ENCODE measurements around the gene SLC22A15.
"Not testable (repeated sequence)": the region's sequence is repeated elsewhere in the genome, so short reads cannot be mapped to it uniquely, and the experiment has no call there.

Gene SLC22A15

DNA sequence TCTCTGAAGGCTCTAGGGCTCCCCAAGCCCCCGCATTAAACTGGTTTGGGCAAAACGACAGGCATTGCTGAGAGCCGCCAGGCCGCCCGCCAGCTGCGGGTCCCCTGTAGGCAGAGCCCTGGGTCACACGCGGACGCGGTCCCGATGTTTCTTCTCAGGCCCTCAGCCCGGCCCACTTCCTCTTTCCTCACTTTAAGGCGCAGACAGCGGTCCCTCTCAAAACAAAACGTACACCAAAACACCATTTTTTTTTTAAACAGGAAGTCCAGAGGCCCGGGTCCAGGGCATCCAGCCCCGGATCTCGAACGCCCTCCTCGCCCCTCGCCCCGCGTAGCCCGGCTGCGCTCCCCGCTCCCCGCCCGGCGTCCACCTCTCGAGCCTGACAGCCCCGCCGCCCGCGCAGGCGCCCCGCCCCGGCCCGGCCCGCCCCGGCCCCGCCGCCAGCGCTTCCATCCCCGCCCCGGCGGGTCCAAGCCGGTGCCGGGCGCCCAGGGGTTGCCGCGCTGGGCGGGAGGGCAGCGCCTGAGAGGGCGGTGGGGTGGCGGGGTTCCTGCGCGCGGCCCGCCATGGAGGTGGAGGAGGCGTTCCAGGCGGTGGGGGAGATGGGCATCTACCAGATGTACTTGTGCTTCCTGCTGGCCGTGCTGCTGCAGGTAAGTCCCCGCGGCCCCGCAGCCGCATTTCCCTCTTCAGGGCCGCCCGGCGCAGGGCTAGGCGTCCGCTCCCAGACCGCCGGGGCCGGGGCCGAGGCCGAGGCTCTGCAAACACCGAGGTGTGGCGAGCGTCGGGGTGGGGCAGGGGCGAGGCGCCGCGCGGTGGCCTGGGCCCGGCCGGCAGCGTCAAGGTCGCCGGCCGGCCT lies at the start of gene SLC22A15:
TSS of gene SLC22A15 (plus strand) at position 452 of the 859 bp plus-strand sequence. CDS start at position 567, 115 bp downstream.
- DNase-seq: peak in 1 of 2 donors; percentile 80

DNA sequence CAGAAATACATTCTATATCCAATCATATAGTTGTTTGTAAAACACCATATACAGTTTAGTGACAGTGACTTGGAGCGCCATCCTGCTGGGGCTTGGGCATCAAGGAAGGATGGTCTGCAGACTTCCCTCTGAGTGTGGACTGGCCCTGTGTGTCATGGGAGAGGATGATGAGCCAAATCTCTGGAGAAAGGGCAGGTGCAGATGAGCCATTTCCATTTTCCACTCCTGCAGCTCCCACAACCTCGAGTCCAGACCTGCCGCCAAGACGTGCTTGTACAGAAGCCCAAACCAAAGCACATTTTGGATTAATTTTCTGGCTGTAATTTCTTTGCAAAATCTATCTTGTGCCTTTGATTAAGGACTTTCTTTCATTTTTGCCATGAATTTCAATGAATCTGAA lies 48.3 kb upstream of the SLC22A15 start:
- DNase-seq: no peak

DNA sequence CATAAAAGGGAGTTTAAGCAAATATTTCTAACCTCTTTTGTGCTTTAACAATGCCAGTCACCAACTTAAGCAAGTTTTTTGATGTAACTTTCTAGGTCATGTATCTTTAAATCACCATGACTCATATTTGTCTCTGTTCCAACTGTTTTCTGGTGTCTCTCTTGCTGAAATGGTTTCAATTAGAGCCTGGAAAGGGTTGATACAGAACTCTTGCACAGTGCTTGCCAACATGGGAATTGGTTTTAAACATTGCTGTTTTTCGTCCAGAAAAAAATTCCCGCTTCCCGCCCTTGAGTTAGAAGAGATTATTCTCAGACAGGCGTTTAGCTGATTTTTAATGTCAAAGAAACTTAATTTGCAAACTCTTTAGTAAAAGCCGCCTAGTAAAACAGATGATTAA lies 46.4 kb upstream of the SLC22A15 start:
- no peak for DNase-seq

DNA sequence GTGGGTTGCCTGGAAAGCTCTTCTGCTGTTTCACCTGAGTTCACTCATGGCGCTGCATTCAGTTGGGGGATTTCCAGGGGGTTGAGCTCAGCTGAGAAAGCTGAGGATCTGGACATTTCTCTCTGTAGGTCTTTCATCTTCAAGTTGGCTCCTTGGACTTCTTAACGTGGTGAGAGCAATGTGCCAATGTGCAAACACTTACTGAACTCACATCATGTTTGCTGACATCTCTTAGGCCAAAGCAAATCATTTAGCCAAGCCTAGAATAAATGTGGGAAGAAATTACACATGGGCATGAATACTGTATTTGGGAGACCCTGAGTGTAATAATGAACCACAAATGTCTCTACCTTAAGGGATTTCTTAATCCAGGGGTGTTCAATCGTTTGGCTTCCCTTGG lies 42.7 kb upstream of the SLC22A15 start:
- DNase-seq: no peak

DNA sequence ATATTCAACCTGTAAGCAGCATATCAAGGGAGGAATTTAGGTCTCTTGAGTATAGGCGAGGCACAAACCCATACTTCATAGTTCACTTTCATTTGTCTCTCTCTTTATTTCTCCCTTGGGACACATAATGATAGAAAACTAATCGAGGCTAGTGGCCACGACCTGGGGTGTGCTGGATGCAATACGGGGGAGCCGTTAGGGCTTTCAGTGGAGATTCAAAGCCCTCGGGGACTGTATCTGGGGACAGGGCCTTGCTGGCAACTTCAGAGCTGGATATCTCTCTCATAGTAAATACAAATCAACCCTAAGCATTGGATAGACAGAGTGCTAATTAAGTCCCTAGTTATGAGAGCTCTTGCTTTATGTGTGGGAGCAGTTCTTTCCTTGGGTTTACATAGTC lies 36.9 kb upstream of the SLC22A15 start:
- no peak for DNase-seq

DNA sequence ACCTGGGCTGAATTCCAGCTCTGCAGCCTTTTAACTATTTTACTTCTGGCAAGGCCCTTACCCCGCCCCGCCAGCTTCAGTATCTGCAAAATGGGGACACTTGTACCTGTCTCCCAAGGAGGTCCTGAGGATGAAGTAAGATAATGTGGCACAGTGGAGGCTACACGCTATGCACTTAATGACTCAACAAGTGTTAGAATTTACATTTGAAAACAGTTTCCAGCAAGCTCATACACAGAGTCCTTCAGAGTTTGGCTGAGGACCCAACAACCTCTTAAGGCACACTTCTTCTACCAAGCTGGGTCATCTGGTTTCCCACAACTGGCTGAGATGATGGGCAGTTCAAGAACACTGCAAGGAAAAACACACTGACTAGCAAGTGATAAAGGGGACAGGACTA lies 30.2 kb upstream of the SLC22A15 start:
- DNase-seq: no peak

DNA sequence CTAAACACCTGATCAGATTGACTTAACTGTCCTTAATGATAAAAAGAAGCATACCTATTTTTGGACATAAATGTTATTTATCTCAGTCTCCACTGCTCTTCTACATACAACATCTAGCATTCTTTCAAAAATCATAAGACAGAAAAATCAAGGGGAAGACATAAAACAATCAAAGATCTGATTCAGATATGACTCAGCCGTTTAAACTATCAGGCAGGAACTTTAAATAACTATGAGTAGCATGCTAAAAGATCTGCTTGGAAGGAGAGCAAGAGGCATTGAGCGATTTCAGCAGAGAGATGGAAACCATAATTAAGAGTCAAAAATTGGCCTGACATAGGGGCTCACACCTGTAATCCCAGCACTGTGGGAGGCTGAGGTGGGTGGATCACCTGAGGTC lies 27.2 kb upstream of the SLC22A15 start:
- no peak for DNase-seq

DNA sequence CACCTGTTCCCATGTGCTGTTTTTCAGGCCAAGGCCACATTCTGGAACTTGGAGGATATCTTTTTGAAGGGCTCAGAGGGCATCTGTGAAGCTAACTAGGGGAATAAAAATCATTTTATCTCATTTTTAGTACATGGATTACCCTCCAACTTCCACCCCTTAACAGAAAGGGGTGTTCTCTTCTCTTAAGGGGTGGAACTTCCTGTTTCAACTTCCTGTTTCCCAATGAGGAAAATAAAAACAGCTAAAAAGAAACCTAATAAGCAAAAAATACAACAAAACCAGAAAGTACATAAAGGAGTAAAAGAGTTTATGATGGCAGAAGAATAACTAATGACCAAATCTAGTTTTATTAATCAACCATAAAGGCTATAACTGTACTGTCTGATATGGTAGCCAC lies 24.8 kb upstream of the SLC22A15 start:
- no peak for DNase-seq

DNA sequence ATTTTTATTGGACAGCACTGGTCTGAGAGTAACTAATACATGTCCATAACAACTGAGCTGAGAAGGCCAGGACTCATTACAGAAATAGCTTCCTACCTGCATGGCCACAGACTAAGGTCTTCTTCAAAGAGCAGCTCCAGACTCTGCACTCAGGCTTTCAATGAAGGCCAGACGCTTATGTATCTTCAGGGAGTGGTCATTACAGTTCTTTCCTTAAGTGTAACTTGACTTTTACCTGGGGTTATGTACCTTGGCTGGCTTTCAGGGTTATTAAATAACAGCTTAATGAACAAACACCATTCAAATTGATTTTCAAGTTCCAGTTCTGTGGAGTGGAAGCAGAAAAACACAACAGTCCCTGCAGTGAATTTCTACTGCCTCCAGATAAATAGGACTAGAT lies 23.8 kb upstream of the SLC22A15 start:
- DNase-seq: no peak

DNA sequence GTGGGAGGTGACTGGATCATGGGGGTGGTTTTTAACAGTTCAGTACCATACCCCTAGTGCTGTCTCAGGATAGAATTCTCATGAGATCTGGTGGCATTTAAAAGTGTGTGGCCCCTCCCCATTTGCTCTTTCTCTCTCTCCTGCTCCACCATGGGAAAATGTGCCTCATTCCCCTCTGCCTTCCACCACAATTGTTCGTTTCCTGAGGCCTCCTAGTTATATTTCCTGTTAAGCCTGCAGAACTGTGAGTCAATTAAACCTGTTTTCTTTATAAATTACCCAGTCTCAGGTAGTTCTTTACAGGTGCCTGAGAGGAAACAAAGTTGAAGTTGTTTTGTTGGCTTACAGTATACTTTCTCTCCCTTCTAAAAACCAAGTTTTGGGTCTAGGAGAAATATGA lies 23.1 kb upstream of the SLC22A15 start:
- DNase-seq: no peak

DNA sequence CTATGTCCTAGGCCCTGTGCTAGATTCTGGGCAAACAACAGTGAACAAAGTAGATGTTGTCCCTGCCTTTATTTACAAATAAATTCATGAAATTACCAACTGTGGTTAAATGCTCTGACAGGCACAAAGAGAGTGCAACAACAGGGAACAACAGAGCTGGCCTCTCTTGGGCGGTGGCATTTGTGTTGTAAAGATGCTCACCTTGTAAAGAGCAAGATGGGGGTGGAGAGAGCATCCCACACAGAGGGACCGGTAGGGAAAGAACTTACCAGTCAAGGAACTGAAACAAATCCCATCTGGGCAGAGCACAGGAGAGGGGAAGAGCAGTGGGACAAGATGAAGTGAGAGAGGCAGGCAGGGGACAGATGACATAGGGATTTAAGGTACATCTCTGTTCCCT lies 21.6 kb upstream of the SLC22A15 start:
- DNase-seq: no peak

DNA sequence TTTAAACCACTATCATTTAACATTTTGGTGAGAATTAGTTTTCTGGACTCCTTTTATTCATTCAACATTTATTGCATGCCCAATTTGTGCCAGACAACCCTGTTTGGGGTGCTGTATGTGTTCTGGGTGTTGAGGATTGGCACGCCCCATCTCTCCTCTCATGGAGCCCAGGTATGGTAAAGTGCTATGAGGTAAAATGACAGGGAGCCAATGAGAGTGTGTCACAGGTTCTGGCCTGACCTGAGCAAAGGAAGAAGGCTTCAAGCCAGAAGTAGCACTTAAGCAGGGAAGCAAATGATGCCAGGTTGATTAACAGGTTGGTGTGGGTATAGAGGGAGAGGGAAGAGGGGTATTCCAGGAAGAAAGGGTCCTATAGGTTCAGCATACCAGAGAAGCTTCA lies 21.1 kb upstream of the SLC22A15 start:
- DNase-seq: no peak

DNA sequence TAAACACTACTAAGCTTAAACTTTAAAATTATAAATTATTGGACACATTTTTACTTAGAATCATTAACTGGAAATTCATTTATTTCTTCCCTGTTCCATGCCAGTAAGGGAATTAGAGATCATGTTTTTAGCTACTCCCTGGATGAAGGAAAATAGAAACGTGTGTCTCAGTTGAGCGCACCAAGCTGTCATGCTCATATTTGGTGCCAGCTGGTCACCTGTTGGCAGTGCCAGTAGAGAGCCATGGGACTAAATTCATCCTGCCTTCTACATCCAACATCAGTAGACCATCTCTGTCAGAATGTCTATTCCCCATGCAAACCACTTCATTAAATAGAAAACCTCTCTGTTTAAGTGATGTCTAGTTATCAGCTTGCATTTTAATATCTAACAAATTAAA lies 17.4 kb upstream of the SLC22A15 start:
- no peak for DNase-seq

DNA sequence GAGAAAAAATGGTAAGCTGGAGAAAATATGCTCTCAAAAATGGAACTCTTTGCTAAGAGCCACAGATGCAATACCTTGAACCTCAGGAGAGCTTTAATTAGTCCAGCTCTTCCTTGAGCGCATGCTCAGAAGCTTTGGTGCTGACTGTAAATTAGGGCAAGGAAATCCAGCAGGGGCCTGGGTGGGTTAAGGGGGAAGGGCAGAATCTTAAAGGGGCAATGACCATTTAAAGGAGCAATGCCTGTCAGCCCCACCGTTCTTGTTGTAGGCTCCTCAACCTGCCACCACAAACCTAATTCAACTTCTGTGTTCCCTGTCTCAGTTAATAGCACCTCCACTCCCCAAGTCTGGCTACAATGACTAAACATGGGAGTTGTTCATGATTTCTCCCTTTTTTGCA lies 6.8 kb upstream of the SLC22A15 start:
- DNase-seq: no peak

DNA sequence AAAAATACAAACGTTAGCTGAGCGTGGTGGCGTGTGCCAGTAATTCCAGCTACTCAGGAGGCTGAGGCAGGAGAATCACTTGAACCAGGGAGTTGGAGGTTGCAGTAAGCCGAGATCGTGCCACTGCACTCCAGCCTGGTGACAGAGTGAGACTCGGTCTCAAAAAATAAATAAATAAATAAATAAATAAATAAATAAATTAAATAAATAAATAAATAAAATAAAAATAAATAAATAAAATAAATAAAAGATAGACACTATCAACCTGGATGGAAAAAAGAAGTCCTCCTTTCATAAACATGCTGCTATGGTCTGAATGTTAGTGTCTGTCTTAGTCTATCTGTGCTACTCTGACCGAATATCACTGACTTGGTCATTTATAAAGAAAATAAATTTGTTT lies 4.5 kb upstream of the SLC22A15 start:
- not testable (repeated sequence) for DNase-seq

DNA sequence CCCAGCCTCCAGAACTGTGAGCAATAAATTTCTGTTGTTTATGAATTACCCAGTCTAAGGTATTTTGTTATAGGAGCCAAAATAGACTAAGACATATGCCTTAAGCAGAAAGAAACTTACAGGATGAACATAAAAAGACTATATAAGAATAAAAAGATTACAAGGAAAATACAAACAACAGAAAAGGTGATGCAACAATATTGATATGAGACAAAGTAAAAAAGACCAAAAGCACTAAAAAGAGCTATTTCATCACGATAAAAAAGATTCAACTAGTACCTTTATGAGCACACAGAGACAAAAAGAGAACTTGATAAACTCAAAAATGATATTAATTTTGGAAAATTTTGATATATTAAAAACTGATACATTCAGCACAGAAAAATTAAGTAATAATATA lies 3.2 kb upstream of the SLC22A15 start:
- no peak for DNase-seq

DNA sequence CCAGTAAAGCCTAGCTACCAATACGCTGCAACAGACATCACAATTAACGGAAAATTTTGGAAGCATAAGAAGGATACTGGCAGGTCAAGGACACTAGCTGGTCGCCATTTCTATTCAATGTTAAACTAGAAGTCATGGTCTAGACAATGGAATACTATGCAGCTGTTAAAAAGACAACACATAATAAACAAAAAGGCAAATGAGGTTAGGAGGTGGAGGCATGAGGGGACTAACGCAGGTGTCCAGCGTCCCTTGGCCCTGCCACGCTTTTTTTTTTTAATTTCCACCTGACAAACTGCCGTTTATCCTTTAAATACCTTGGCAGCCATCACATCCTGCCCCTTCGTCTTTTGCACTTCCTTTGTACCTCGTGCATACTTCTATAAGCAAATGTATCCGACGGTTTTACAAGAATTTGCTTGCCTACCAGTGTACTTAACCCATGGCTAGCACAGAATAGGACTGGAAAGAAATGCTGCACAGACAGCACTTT lies 698 bp upstream of the SLC22A15 start:
- DNase-seq: no peak

DNA sequence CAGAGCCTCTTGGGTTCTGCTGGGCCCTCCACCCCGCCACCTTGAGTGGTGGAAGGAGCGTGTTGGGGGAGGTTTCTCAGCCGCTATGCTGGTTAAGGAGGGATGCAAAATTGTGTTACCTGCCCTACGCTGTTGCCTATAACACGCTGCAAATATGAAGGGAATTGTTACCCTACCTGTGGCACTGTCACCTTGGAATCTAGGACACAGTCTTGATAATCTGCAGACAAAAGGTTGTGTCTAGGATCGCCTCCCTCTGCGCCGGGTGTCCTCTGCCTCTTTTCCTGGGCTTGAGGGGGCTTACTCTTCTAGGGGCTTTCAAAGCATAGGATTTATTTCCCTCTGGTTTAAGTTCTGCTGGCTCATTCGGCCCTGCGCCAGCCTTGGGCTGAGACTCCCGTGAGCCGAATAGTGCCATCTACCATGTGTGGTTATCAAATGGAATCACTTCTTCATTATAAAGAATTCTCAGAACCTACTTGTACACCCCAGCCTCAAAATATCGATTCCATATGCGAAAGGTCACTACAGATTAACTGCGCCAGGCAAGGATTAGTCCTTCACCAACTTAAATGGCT lies 697 bp downstream of the SLC22A15 start:
- DNase-seq: no peak

DNA sequence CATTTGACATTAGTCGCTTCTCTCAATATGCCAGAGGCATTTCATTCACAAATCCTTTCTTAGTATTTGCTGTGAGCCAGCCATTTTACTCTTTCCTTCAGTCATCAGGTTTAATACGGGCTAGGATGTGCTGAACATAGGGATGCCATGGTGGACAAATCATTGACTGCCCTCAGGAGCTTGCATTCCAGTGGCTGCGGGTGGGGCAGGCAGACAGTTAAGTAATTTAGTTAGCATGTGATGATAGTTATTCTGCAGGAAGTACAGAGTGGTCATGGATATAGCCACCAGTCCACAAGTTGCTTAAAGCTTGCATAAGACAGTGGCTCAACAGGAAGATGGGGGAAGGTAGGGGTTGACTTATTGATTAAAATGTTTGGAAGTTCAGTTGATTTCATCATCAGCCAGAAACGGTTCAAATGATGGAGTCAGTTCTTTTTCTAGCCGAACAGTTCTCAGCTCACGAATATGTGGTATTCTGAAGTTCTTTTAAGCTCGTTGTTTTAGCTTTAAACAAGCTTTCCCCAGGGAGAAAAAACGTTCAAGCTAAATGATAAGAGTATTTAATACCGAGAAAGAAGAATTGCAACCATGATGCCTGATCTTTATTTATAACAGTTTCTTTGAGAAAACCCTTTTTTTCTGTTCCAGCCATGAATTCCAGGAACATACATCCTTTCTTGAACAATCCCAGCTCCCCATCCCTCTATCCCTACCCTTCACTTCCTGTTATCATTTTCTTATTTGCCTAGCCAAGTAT lies 1.4 kb downstream of the SLC22A15 start:
- no peak for DNase-seq

DNA sequence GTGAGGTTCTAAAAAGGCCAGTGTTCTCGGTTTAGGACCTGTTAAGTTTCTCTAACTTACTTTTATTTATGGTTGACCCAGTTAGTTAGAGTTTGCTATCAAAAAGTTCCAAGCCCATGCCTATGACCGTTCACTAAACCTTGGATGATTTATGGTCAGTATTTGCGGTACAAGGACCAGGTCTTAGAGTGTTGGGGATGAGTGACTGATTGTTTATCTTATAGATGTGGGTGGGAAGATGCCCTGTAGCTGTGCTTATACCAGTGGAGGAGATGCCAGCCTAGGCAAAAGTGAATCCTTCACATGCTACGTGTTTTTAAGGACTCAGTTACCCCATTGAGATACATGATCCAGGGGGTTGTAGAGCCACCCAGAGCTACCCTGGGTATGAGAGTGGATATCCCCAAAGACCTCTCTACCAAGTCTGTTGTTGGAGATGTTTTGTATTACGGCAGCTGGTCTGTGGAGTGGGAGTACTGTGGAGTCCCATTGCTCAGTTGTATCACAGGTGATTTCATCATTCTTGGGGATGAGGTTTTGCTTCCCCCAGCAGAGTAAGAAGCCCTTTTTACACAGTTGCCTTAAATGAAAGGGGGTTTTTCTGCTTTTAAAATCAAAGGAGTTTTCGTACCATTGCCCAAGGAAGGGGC lies 2.1 kb downstream of the SLC22A15 start:
- no peak for DNase-seq

DNA sequence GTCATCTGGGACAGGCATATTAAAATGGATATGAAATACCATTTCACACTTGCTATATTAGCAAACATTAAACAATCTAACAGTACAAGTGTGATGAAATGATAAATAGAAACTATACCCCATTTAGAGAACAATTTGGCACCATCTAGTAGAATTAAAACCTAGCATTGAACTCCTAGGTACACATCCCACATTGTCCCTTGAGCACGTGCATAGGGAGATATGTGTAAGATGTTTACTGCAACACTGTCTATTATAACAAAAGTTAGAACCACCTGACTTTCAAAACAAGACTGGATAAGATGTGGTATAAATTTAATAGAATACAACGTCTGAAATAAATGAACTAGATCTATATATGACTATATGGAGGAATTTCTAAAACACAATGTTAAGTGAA lies 3.8 kb downstream of the SLC22A15 start:
- no peak for DNase-seq

DNA sequence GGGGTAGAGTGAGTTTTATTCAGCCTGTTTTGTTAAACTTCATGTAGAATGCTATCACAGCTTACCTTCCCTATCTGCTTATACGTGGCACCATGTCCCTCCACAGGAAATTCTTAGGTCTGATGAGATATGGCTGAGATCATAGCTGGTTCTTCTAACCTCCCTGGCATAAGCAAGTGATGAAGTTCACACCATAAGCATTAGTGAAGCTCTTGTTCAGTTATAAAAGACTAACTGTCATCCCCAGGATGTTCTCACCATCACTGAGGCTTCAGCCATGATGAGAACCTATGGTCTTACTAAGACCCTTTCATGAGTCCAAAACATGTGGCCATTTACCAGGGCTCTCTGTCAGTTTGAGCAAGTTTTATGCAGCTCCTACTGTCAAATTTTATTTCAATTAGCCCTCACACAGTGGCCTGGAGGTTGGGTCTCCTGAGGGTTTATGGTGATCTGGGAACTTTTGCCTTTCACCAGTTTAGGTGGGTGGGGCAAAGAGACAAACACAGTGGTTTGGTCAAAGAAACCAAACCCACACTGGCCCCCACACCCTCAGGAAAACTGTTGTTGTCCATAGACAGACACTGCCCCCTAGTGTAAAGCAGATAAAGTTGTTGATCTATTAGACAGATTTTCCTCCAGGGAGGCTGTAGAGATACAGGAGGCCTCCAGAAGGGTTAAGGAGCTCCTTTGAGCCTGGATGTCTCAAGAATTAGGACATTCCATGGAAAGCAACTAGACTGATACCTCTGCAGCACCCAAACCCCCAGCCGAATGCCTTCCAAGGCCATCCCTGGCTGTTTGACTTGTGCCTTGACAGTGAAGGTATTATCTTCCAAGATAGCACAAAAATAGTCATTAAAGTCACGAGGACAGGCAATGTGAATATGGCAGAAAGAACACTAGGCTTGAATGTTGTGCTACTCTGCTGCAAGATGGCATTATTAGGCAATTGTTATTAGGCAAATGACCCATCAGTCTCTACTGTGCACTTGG lies 5.0 kb downstream of the SLC22A15 start:
- no peak for DNase-seq

Measured in bone marrow (tissue), 2 donors.